ACHN (cell line): ENCODE results near the gene HLCS.
A peak's percentile ranks its signal among the peaks of the same experiment; 100 is the strongest.

Source experiments
- DNase-seq: peaks from one replicate; pipeline ENCODE4 v3.0.0-alpha.2; 2015
- in situ Hi-C: cut with HindIII; loops from 2 replicates; pipeline ENCODE4 v1.10.0; 2017; ENCODE audit warnings: low sequenced_read_pairs, low pct_ligation_motif_present, low pct_unique_long_range_greater_than_20kb

The HLCS gene

GRCh38 chr21:36988536-36988935 lies 22.1 kb upstream of the HLCS start:
- in situ Hi-C loops, result no loop called here
- DNase-seq, result no peak

DNA sequence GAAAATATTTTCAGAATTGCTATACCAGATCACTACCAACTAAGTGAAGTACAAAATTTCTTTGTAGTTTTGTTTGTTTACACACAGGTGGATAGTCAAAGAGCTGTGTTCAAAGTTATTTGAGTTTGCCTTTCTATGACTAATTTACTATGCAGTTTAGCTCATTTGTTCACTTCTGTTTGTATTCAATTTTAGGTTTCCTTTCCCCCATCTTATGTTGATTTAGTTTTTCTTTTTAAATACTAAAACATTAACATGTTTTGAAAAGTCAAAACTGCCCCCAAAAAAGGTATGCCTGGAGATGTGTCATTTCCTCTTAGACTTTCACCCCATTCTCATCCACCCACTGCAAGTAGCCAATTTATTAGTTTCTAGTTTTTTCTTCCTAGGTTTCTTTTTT lies 21.4 kb upstream of the HLCS start:
- no peak for DNase-seq
- in situ Hi-C loops, result no loop called here

DNA sequence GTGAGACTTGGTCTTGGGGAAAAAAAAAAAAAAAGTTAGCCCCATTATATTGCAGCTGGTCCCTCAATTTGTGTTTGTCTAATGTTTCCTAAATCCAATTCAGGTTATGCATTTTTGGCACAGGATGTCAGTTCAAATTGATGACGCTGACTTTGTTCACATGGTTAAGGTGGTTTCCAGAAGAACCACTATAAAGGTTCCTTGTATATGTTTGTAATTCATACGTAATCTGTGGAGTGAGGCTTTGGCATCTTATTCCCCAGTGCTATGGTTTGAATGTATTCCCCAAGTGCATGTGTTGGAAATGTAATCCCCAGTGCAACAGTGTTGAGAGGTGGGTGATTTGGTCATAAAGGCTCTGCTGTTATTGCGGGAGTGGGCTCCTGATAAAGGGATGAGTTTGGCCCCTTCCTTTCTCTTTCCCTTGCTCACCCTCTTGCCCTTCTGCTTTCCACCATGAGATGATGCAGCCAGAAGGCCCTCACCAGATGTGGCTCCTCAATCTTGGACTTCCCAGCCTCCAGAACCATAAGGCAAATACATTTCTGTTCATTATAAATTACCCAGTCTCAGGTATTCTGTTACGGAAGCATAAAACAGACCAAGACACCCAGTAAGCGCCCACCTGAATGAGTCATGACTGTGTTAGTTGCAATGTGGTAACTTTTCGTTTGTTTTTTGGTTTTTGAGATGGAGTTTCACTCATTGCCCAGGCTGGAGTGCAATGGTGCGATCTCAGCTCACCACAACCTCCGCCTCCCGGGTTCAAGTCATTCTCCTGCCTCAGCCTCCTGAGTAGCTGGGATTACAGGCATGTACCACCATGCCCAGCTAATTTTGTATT lies 19.5 kb upstream of the HLCS start:
- in situ Hi-C loops, result no loop called here
- DNase-seq, result no peak

DNA sequence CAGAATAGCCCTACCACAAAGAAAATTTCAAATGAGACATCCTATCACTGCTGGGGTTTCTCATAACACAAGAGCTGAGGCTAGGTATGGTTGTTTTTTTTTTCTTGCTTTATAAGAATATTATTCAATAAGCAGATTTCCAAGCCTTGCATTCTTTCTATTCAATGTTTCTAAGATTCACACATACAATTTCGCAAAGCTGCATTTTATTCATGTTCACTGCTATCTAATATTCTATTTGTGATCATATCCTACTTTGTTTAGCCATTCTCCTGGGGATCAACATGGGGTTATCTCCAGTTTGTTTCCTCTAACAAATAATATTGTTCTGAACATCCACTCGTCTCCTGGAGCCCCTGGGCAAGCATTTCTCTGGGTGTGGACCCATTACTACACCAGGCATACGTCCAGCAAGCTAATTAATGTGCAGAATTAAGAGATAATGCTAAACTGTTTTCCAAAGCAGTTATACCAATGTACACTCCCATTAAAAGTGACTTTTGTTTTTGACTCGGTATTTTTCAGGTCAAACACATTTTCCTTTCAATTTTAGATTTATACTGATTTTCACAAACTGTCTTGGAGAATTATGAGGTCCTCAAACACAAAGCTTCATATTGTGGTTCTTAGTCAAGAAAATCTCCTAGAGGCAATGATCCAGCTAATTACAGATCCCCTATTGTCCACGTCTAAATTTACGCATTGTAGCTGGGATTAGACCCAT lies 15.7 kb upstream of the HLCS start:
- no peak for DNase-seq
- in situ Hi-C loops, result no loop called here

GRCh38 chr21:36981049-36981391 lies 14.6 kb upstream of the HLCS start:
- in situ Hi-C loops, result no loop called here

DNA sequence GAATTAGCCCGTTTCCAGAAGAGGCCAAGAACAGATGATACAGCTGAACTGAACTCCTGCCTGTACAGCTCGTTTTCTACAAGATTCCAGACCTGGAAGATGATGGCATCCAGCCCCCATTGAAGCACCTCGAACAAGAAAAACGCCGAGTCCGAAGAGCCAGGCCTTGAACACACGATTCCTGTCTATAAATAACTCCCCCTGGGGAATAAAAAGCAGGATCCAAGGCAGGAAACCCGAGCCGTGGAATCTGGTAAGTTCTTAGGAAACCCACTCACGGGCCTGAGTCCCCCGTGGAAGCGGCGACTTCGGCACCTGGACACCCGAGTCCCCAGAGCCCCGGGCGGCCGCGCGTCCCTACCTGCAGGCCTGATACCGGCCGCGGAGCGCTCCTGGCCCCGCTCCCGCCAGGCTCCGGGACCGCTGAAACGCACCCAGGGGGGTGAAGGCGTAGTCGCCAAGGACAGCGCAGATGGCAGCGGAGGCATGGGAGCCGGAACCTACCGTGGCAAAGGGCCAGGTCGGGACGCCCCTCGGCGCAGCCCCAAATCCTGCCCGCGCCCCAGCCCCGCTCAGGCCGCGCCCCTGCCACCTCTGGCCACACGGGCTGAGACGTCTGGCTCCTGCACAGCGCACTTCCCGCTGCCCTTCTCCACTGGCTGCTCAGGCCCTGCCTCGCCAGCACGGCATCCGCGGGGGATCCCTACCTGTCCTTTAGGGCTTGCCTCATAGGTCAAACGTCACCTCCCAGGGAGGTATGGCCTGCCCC lies 14.0 kb upstream of the HLCS start:
- in situ Hi-C loops, result no loop called here

More at GRCh38 chr21:36981049-36981391, 14.6 kb upstream of the HLCS start:
- DNase-seq, result no peak

DNA sequence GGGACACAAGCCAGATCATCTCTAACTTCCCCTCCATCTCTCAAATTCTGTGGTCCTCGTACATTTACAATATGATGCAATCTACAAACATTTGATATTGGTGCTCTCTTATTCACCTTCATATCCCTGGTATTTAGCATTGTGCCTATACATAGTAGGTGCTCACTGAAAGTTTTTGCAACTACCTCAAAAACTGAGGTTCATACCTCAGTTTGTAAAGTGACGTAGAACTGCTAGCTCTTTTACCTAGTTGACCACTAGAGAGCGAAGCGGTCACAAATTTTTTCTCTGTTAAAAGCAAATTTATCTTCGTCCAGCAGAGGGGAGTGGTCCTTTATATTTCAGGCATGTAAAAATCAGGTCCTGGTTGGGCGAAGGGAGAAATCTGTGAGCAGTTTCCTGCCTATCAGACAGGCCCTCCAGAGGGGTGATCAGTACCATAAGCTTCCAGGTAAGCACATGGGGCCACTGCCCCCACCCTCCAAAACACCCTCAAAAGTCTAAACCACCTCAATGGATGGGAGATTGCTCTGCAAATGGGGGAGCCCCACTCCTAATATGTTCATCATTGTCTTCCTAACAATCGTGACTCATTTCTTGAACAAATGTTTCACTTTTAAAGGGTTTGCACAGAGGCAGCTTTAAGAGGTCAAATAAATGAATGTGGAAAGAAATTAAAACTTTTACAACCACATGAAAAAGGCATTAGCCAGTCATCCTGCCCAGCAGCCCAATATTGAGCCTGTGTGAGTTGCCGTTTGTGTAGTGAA lies 10.6 kb upstream of the HLCS start:
- DNase-seq, result peak; percentile 86
- in situ Hi-C loops, result no loop called here

More for the DNA sequence above, 14.0 kb upstream of the HLCS start:
- DNase-seq, result peak; percentile 17

GRCh38 chr21:36976228-36976861 lies 9.9 kb upstream of the HLCS start:
- in situ Hi-C loops, result no loop called here
- no peak for DNase-seq

- DNase-seq, result no peak
- in situ Hi-C loops, result no loop called here
These were observed 8.4 kb upstream of the HLCS start for GRCh38 chr21:36974851-36975192.

GRCh38 chr21:36973986-36974850 lies 7.7 kb upstream of the HLCS start:
- DNase-seq, result no peak
- in situ Hi-C loops, result no loop called here

DNA sequence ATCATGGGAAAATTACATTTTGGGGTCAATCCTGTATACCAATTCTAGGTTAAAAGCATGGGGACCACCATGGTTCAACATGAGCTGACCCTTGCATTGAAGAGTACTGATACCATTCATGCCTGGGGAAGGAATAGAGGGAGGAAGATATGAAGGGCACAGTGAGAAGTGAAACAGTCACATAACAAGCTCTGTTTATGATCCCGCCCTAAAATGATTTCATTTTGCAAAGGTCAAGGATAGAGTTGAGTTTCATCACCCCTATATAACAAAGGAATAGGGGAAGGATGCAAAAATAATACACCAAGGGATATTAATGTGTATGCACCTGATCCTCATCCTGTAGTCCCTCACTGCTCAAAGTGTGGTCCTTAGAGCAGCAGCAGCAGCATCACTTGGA lies 2.5 kb upstream of the HLCS start:
- in situ Hi-C loops, result no loop called here
- DNase-seq, result no peak

GRCh38 chr21:36968414-36968813 lies 1.9 kb upstream of the HLCS start:
- DNase-seq, result no peak
- in situ Hi-C loops, result no loop called here

- in situ Hi-C loops, result no loop called here
- DNase-seq, result no peak
These were observed 626 bp upstream of the HLCS start for GRCh38 chr21:36966821-36967768.

GRCh38 chr21:36965720-36966065 lies 776 bp downstream of the HLCS start:
- in situ Hi-C loops, result no loop called here
- DNase-seq, result no peak

DNA sequence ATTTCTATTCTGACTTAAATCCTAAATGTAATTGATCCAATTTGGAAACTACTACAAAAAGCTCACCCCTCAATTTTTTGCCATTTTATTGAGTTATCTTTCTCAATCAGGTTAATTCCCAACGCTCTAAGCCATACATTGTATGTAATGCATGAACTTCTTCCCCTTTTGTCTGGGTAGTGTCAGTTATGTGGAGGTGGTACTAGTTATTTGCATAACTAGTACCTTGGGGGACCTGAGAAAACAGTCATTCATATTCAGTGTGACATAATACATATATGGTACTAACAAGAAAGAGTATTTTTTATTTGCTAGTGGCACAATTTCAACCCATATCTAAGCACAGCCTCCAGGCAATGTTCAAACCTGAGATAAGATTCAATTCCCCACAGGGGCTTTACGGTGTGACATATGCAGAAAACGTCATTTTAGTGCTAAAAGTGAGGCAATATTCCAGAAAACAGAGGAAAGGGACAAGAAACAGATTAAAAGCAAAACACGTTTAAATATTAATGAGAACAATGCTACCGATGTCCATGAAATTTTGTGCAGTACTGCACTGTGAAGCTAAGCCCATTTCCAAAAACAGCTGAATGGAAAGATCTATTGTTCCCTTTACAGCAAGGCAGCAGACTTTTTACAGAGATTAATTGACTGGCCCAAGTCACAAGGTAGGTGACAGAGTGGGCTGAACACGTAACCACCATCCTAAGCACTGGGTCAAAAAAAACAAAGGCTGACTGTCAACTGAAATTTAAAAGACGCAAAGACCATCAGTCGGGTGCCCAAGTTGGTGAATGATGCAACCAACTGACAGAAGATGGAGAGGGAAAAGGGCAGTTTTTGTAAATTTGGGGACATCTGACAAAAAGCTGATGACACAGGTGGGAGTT lies 1.4 kb downstream of the HLCS start:
- no peak for DNase-seq
- in situ Hi-C loops, result no loop called here

- in situ Hi-C loops, result no loop called here
- DNase-seq, result no peak
These were observed 2.1 kb downstream of the HLCS start for GRCh38 chr21:36964398-36964797.
